Mesendoderm (in vitro differentiated cells): ENCODE data around the gene INSYN1.

Source experiments
- DNase-seq: peaks from one replicate; pipeline ENCODE4 v3.0.0; 2013
- H2AK5ac ChIP-seq: 2 replicates; pipeline ENCODE4 v1.6.1; 2013; ENCODE audit warnings: low read length, inconsistent platforms
- H2BK120ac ChIP-seq: 2 replicates; pipeline ENCODE4 v1.6.1; 2013; ENCODE audit warnings: low read depth, mild to moderate bottlenecking, low read length, moderate library complexity, mixed read lengths
- H2BK15ac ChIP-seq: replicated peaks from 2 replicates; pipeline ENCODE4 v1.6.1; 2013; ENCODE audit warnings: low read depth, mild to moderate bottlenecking, moderate library complexity
- H2BK5ac ChIP-seq: 2 replicates; pipeline ENCODE4 v1.6.1; 2013; ENCODE audit warnings: low read length, inconsistent platforms
- H3K18ac ChIP-seq: 2 replicates; pipeline ENCODE4 v1.6.1; 2013; ENCODE audit warnings: mild to moderate bottlenecking, low read length, mixed read lengths
- H3K23ac ChIP-seq: one replicate; pipeline ENCODE4 v1.6.1; 2013; ENCODE audit warnings: low read length
- H3K27ac ChIP-seq: 2 replicates; pipeline ENCODE4 v1.5.1; 2013; ENCODE audit warnings: low read depth, mild to moderate bottlenecking, inconsistent platforms, low read length, moderate library complexity
- H3K27me3 ChIP-seq: 2 replicates; pipeline ENCODE4 v1.6.1; 2013; ENCODE audit warnings: low read length, control low read depth, mild to moderate bottlenecking, inconsistent platforms; ENCODE audit not compliant: insufficient read depth, poor library complexity
- H3K36me3 ChIP-seq: 2 replicates; pipeline ENCODE4 v1.6.1; 2013; ENCODE audit warnings: low read length, inconsistent platforms; ENCODE audit not compliant: control insufficient read depth, insufficient read depth
- H3K4ac ChIP-seq: one replicate; pipeline ENCODE4 v1.6.1; 2013; ENCODE audit warnings: low read depth, mild to moderate bottlenecking, low read length, moderate library complexity
- H3K4me1 ChIP-seq: 2 replicates; pipeline ENCODE4 v1.6.1; 2013; ENCODE audit warnings: low read depth, low read length, inconsistent platforms; ENCODE audit not compliant: control insufficient read depth
- H3K4me2 ChIP-seq: 2 replicates; pipeline ENCODE4 v1.6.1; 2013; ENCODE audit warnings: low read length
- H3K4me3 ChIP-seq: 2 replicates; pipeline ENCODE4 v1.5.1; 2013; ENCODE audit warnings: mild to moderate bottlenecking, low read length
- H3K56ac ChIP-seq: one replicate; pipeline ENCODE4 v1.6.1; 2013; ENCODE audit warnings: low read length
- H3K79me1 ChIP-seq: 2 replicates; pipeline ENCODE4 v1.6.1; 2013; ENCODE audit warnings: low read length, inconsistent platforms
- H3K79me2 ChIP-seq: 2 replicates; pipeline ENCODE4 v1.6.1; 2013; ENCODE audit warnings: mild to moderate bottlenecking, low read length; ENCODE audit not compliant: control insufficient read depth, insufficient read depth
- H3K9ac ChIP-seq: 2 replicates; pipeline ENCODE4 v1.6.1; 2013; ENCODE audit warnings: low read length, inconsistent platforms
- H4K5ac ChIP-seq: one replicate; pipeline ENCODE4 v1.6.1; 2013; ENCODE audit warnings: low read length
- H4K8ac ChIP-seq: one replicate; pipeline ENCODE4 v1.6.1; 2013; ENCODE audit warnings: low read depth, mild to moderate bottlenecking, control low read depth, low read length, moderate library complexity
- WGBS: extraction: QIAGEN DNeasy Blood & Tissue Kit; methylation state at CpG from one replicate; pipeline ENCODE4 v1.1.7; 2013; ENCODE audit warnings: low lambda C conversion rate, missing lambda C conversion rate; ENCODE audit not compliant: insufficient coverage; ENCODE audit errors: extremely low coverage; 5-methylcytosine and 5-hydroxymethylcytosine counted together

The INSYN1 gene

DNA sequence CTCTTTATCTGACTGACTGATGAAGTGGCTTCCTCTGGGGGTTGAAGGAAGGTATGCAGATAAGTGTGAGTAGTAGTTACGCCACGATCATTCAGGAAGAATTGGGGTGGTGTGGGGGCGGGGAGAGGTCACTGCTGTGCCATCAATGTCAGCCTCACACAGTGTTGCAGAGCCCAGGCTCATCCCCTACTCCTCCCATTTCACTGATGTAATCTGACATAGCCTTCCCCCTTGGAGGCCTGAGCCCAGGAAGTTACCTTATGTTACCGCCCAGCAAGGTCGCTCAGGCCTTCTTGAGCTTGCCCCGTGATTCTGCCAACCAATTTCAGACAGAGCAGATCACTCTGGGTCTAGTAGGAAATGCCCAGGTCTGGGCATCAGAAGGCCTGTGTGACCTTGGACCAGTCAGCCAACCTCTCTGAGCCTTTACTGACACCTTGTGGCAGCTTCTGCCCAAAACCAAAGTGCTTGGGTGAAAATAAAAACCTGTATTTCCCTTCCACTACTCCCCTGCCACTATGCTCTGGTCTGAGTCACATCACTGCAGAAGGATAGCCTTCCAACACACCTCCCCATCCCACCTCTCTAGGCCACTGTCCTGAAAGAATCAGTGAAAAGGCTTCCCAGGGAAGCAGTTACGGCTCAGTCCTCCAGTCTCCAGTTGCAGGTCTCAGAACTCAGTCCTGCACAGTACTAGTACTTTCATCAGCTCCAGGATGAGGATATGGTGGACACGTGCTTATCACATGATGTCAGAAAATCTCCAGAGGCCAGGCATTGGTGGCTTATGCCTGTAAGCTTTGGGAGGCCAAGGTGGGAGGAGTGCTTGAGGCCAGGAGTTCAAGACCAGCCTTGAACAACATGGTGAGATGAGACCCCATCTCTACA, 28.1 kb upstream of the INSYN1 start:
- Histone ChIP-seq H2BK120ac (no peak overlapping the region), H3K56ac (no peak overlapping the region), H4K5ac (no peak overlapping the region), H3K36me3 (no peaks in the 10 kb centered on the region), H2BK5ac (no peak overlapping the region), H2BK15ac (no peak overlapping the region), H3K4me1 (peaks cover 4% of the 10 kb centered on the region), H3K27ac (no peak overlapping the region), H4K8ac (no peak overlapping the region), H3K23ac (no peak overlapping the region), H3K79me1 (no peaks in the 10 kb centered on the region), H3K18ac (no peak overlapping the region), H2AK5ac (no peak overlapping the region), H3K9ac (no peak overlapping the region), H3K79me2 (no peaks in the 10 kb centered on the region), H3K27me3 (no peaks in the 10 kb centered on the region), H3K4ac (no peak overlapping the region), H3K4me2 (no peak overlapping the region), H3K4me3 (no peak overlapping the region)
- no CpG with 5 or more reads among the region's 8 CpGs for WGBS
- DNase-seq: peak; percentile 68

DNA sequence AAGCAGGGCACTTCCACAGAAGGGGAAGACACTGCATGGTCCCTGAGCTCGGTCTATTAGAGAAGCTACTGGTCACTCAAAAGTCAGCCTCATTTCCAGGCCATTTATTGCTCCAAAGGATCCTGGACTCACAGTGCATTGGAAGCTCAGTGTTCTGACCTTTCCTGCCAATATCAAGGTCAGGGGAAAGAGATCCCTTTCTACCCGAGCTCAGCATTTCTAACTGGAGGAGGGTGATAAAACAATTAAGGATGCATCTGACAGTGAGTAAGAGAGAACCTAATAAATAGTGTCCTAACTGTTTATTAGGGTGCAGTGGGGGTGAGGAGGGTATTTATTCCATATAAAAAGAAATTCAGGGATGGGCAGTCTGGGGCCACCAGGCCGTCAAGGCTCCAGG, 26.8 kb upstream of the INSYN1 start:
- Histone ChIP-seq H3K56ac (no peak overlapping the region), H3K79me2 (no peaks in the 10 kb centered on the region), H3K4ac (no peak overlapping the region), H3K27ac (no peak overlapping the region), H3K4me1 (peaks cover 4% of the 10 kb centered on the region), H3K9ac (no peak overlapping the region), H4K8ac (no peak overlapping the region), H3K4me2 (no peak overlapping the region), H2BK15ac (no peak overlapping the region), H3K23ac (no peak overlapping the region), H3K79me1 (no peaks in the 10 kb centered on the region), H3K27me3 (no peaks in the 10 kb centered on the region), H2AK5ac (no peak overlapping the region), H3K18ac (no peak overlapping the region), H4K5ac (no peak overlapping the region), H3K36me3 (no peaks in the 10 kb centered on the region), H3K4me3 (no peak overlapping the region), H2BK120ac (no peak overlapping the region), H2BK5ac (no peak overlapping the region)
- no CpG with 5 or more reads among the region's 3 CpGs for WGBS
- DNase-seq: no peak

- H3K9ac ChIP-seq: no peak overlapping the region
- no peak overlapping the region for H2BK120ac ChIP-seq
- no peak overlapping the region for H3K4ac ChIP-seq
- H4K8ac ChIP-seq: no peak overlapping the region
- H3K23ac ChIP-seq: no peak overlapping the region
- no peaks in the 10 kb centered on the region for H3K79me1 ChIP-seq
- no peak overlapping the region for H3K27ac ChIP-seq
- H4K5ac ChIP-seq: no peak overlapping the region
- H2AK5ac ChIP-seq: no peak overlapping the region
- H3K56ac ChIP-seq: no peak overlapping the region
- no peak overlapping the region for H3K4me2 ChIP-seq
- H2BK5ac ChIP-seq: no peak overlapping the region
- H3K18ac ChIP-seq: no peak overlapping the region
- no peak overlapping the region for H2BK15ac ChIP-seq
- no peak for DNase-seq
- H3K4me1 ChIP-seq: no peaks in the 10 kb centered on the region
- no peak overlapping the region for H3K4me3 ChIP-seq
- H3K79me2 ChIP-seq: no peaks in the 10 kb centered on the region
- H3K36me3 ChIP-seq: no peaks in the 10 kb centered on the region
- H3K27me3 ChIP-seq: no peaks in the 10 kb centered on the region
Measured at GRCh38 chr15:73777741-73778140, 24.6 kb upstream of the INSYN1 start.

DNA sequence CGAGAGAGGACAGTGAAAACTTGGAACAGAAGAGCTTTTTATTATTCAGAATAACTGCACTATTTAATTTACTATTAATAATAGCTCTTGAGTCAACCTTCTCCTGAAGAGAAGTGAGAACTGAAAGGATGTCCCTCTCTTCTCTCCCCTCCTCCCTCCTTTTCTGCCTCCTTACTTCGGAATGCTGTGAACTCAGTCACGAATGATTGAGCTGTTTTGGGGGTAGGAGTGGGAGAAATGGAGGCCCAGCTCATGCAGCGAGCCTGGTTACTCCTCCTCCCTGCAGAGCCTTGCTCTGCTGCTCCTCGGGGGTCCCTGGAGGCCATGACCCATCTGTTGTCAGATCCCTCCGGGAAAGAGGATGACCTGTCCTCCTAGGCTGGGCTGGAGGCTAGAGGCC, 20.3 kb upstream of the INSYN1 start:
- H3K27me3 ChIP-seq: no peaks in the 10 kb centered on the region
- H3K4me1 ChIP-seq: no peaks in the 10 kb centered on the region
- no peak overlapping the region for H2BK15ac ChIP-seq
- H2BK5ac ChIP-seq: no peak overlapping the region
- H3K23ac ChIP-seq: no peak overlapping the region
- WGBS: no CpG with 5 or more reads among the region's 6 CpGs
- no peak overlapping the region for H3K56ac ChIP-seq
- H3K79me2 ChIP-seq: no peaks in the 10 kb centered on the region
- H2AK5ac ChIP-seq: no peak overlapping the region
- H3K79me1 ChIP-seq: no peaks in the 10 kb centered on the region
- H4K8ac ChIP-seq: no peak overlapping the region
- no peak overlapping the region for H3K27ac ChIP-seq
- no peak overlapping the region for H3K4me2 ChIP-seq
- H4K5ac ChIP-seq: no peak overlapping the region
- no peak for DNase-seq
- no peaks in the 10 kb centered on the region for H3K36me3 ChIP-seq
- no peak overlapping the region for H3K9ac ChIP-seq
- no peak overlapping the region for H3K4ac ChIP-seq
- no peak overlapping the region for H3K18ac ChIP-seq
- H3K4me3 ChIP-seq: no peak overlapping the region
- no peak overlapping the region for H2BK120ac ChIP-seq

DNA sequence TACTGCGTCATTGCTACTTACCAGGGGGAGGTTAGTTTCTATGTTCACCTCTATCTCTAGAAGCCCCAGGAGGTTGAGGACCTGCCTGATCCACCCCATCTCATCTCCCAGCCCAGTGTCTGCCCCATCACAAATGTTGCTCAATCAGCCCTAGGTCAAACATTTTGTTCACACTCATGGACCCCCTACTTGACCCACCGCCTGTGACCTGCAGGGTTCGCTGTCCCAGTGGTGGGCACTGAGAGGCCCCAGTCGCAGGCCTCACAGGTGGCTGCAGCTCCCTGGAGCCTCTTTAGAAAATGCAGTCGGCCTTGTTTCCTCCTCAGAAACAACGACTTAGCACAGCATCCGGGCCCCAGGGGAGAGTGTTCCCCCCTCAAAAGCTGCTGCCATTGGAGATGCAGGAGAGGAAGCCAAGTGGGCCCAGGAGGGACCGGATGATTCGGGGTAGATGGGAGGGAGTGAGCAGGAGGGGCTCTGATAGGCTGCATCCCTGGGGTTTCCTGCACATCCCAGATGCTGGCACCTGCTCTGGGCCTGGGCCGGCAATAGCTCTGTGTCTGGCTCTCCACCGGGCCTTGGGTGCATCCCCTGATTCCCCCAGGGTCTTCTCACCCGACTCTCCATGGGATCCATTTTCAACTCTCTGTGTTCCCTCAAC, 18.4 kb upstream of the INSYN1 start:
- Histone ChIP-seq H3K4me3 (no peak overlapping the region), H2AK5ac (no peak overlapping the region), H2BK5ac (no peak overlapping the region), H3K27me3 (no peaks in the 10 kb centered on the region), H3K79me1 (no peaks in the 10 kb centered on the region), H3K23ac (no peak overlapping the region), H3K79me2 (no peaks in the 10 kb centered on the region), H3K18ac (no peak overlapping the region), H2BK120ac (no peak overlapping the region), H3K4me2 (no peak overlapping the region), H2BK15ac (no peak overlapping the region), H3K36me3 (no peaks in the 10 kb centered on the region), H3K27ac (no peak overlapping the region), H3K56ac (no peak overlapping the region), H3K9ac (no peak overlapping the region), H3K4me1 (no peaks in the 10 kb centered on the region), H4K8ac (no peak overlapping the region), H4K5ac (no peak overlapping the region), H3K4ac (no peak overlapping the region)
- DNase-seq: peak; percentile 34
- no CpG with 5 or more reads among the region's 12 CpGs for WGBS
